ENCODE results near the gene SEPTIN5. TPM values are rescaled to one million over a fixed set of nuclear protein-coding genes. Genes with fewer than 3 reads are reported as not detected.

SEPTIN5 gene
- total and polyA plus RNA-seq, 9 of the 15 experiments (the other 6 are each of a cell fraction or from before 2014, with no cell fraction given): 0.03 to 195 (median 119) TPM

DNA sequence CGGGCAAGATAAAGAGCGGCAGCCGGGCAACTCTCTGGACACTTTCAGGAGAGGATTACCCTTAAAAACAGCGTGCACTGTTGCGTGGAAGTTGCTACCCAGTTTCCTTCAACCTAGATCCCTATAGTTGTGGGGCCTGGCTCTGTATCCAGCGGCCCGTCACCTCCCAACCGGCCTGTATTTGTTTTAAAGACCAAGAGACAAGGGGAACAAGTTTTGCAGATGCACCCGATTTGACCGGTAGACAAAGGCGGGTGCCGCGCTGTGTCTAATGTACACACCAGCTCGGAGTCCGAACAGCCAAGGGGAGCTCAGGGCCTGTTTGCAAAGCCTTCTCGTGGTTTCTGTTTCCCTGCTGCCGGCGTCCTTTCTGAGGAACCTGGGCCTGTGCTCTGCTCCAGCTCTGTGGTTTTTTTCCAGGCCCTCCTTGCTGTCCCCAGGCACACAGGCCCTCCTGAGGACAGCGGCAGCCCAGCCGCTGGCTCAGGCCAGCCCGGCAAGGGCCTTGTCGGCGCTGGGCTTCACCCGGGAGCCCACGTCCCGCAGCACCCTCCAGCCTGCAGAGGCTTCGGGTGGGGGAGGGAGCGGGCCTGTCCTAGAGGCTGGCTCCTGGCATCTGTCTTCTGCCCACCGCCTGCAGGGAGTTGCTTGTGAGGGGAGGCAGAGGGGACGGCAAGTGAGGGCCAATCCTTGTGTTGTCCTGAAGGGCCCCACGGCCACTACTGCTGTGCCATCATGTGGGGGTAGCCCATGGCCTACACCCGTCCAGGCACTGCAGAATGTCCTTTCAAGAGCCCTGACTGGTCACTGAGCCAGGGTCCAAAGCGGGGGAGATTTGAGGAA, 47.6 kb downstream of the SEPTIN5 start (continued):
- TF ChIP-seq SMAD1 (IDR thresholded peaks at IDR 0.05; ENCODE audit: low read depth, low read length, partially characterized antibody): peak; percentile 10
- peak; percentile 88 for TF ChIP-seq CHD1 (IDR thresholded peaks at IDR 0.05; ENCODE audit: low read length)
- TF ChIP-seq MAFK (IDR thresholded peaks at IDR 0.05; ENCODE audit: low read length): no peak
- no peak; the same call in 1 of the 2 replicates for TF ChIP-seq L3MBTL2 (IDR thresholded peaks at IDR 0.05)
- TF ChIP-seq CCNT2 (IDR thresholded peaks at IDR 0.05; ENCODE audit: borderline replicate concordance, extremely low read depth, insufficient read length, low read depth, low read length): no peak
- no peak for TF ChIP-seq ZNF518B (CRISPR knock-in tag; IDR thresholded peaks at IDR 0.05)
- 0 out of 4 replicates have a peak, but pooled peaks of 1 of the 2 experiments have one; percentile 1 for TF ChIP-seq SIX5 (IDR thresholded peaks at IDR 0.05; ENCODE audit: borderline replicate concordance in 1 of 2, insufficient read depth in 1 of 2, low read depth in 1 of 2, low read length in 2 of 2)
- no peak for TF ChIP-seq ZNF696 (CRISPR knock-in tag; conservative IDR thresholded peaks at IDR 0.05)
- peak; percentile 93 for TF ChIP-seq ZSCAN29 (IDR thresholded peaks at IDR 0.05)
- no peak for TF ChIP-seq JUND (IDR thresholded peaks at IDR 0.05; ENCODE audit: borderline replicate concordance, low read depth, low read length)
- no peak for TF ChIP-seq JUND (tag; IDR thresholded peaks at IDR 0.05; ENCODE audit: borderline replicate concordance, low read depth, low read length)
- no peak for TF ChIP-seq PCBP2 (IDR thresholded peaks at IDR 0.05; ENCODE audit: low read depth, low read length, poor library complexity, severe bottlenecking)
- no peak; the same call in 1 of the 2 replicates for TF ChIP-seq KLF13 (tag; IDR thresholded peaks at IDR 0.05; ENCODE audit: borderline replicate concordance, low read depth)
- TF ChIP-seq ZNF766 (CRISPR knock-in tag; conservative IDR thresholded peaks at IDR 0.05): no peak
- TF ChIP-seq ZNF121 (CRISPR knock-in tag; conservative IDR thresholded peaks at IDR 0.05): no peak
- no peak for TF ChIP-seq MYNN (IDR thresholded peaks at IDR 0.05)
- 0 out of 2 replicates have a peak, but pooled peaks have one; percentile 24 for TF ChIP-seq MYNN (CRISPR knock-in tag; IDR thresholded peaks at IDR 0.05)
- TF ChIP-seq WHSC1 (IDR thresholded peaks at IDR 0.05; ENCODE audit: low read length): peak; percentile 12
- TF ChIP-seq, protein P1, sequence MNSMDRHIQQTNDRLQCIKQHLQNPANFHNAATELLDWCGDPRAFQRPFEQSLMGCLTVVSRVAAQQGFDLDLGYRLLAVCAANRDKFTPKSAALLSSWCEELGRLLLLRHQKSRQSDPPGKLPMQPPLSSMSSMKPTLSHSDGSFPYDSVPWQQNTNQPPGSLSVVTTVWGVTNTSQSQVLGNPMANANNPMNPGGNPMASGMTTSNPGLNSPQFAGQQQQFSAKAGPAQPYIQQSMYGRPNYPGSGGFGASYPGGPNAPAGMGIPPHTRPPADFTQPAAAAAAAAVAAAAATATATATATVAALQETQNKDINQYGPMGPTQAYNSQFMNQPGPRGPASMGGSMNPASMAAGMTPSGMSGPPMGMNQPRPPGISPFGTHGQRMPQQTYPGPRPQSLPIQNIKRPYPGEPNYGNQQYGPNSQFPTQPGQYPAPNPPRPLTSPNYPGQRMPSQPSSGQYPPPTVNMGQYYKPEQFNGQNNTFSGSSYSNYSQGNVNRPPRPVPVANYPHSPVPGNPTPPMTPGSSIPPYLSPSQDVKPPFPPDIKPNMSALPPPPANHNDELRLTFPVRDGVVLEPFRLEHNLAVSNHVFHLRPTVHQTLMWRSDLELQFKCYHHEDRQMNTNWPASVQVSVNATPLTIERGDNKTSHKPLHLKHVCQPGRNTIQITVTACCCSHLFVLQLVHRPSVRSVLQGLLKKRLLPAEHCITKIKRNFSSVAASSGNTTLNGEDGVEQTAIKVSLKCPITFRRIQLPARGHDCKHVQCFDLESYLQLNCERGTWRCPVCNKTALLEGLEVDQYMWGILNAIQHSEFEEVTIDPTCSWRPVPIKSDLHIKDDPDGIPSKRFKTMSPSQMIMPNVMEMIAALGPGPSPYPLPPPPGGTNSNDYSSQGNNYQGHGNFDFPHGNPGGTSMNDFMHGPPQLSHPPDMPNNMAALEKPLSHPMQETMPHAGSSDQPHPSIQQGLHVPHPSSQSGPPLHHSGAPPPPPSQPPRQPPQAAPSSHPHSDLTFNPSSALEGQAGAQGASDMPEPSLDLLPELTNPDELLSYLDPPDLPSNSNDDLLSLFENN (IDR thresholded peaks at IDR 0.05; ENCODE audit: low read depth in 2 of 2, low read length in 2 of 2): no peak
- no peak for TF ChIP-seq PTRF (tag; IDR thresholded peaks at IDR 0.05)
